SK-N-SH (cell line): ENCODE data around the gene ASPDH. TPM values are rescaled to one million over a fixed set of nuclear protein-coding genes. Genes with fewer than 3 reads are reported as not detected.

Source experiments
- CTCF ChIA-PET: fragments of 300-600, 350-600 bp; formaldehyde crosslinking; extraction: SDS; loops from one replicate; lab custom pipeline; 2021; lab: Yijun Ruan, JAX
- POLR2A ChIA-PET: fragments of 350-600 bp; sonication (Branson Sonifier 250); formaldehyde crosslinking; extraction: SDS; loops from one replicate; lab custom pipeline; 2020; ENCODE audit warnings: antibody characterized with exemption, inconsistent platforms; lab: Yijun Ruan, JAX
- DNase-seq: peaks from one replicate; pipeline ENCODE4 v3.0.0; 2012
- H2AFZ ChIP-seq: fragments of 200-600 bp; sonication (generic); 2 replicates; pipeline ENCODE4 v1.8.1; 2016; ENCODE audit warnings: antibody characterized with exemption, mild to moderate bottlenecking, low read depth
- H3F3A ChIP-seq: fragments of 200-600 bp; sonication (generic); replicated peaks from 2 replicates; pipeline ENCODE3; 2016; ENCODE audit warnings: antibody characterized with exemption, mild to moderate bottlenecking; ENCODE audit not compliant: insufficient read depth
- H3K27ac ChIP-seq, 2 experiments: fragments of 200-500 bp in 1 of 2; fragments of 200-600 bp in 1 of 2; sonication (Bioruptor generic) in 1 of 2; sonication (generic), shearing (Covaris generic) in 1 of 2; 2 replicates each; pipeline versions ENCODE4 v1.5.1 to v1.6.1; 2014 to 2016; ENCODE audit warnings: low read depth in 2 of 2, inconsistent platforms in 1 of 2, low read length in 1 of 2, mild to moderate bottlenecking in 1 of 2, mixed read lengths in 1 of 2
- H3K27me3 ChIP-seq: fragments of 200-600 bp; sonication (generic), shearing (Covaris generic); 2 replicates; pipeline ENCODE4 v1.6.1; 2016; ENCODE audit warnings: mixed run types; ENCODE audit not compliant: insufficient read depth
- H3K36me3 ChIP-seq, 2 experiments: fragments of 200-500 bp in 1 of 2; fragments of 200-600 bp in 1 of 2; sonication (Bioruptor generic) in 1 of 2; sonication (generic) in 1 of 2; replicated peaks in 1 of 2; 2 replicates each; pipeline versions ENCODE3 to v1.5.1; 2014 to 2016; ENCODE audit warnings: low read length in 1 of 2, mild to moderate bottlenecking in 1 of 2; ENCODE audit not compliant: insufficient read depth in 2 of 2, control insufficient read depth in 1 of 2
- H3K4me1 ChIP-seq, 2 experiments: fragments of 200-500 bp in 1 of 2; fragments of 200-600 bp in 1 of 2; sonication (Bioruptor generic) in 1 of 2; sonication (generic), shearing (Covaris generic) in 1 of 2; 2 replicates each; pipeline versions ENCODE4 v1.5.1 to v1.6.1; 2014 to 2016; ENCODE audit warnings: low read depth in 1 of 2, low read length in 1 of 2, mixed run types in 1 of 2; ENCODE audit not compliant: insufficient read depth in 2 of 2, control insufficient read depth in 1 of 2
- H3K4me2 ChIP-seq: fragments of 200-600 bp; sonication (generic), shearing (Covaris generic); 2 replicates; pipeline ENCODE4 v1.6.1; 2017; ENCODE audit warnings: mixed run types
- H3K4me3 ChIP-seq, 2 experiments: fragments of 200-500 bp in 1 of 2; fragments of 200-600 bp in 1 of 2; sonication (Bioruptor generic) in 1 of 2; sonication (generic), shearing (Covaris generic) in 1 of 2; 2 replicates each; pipeline versions ENCODE4 v1.5.1 to v1.8.1; 2014 to 2016; ENCODE audit warnings: low read depth in 2 of 2, inconsistent platforms in 1 of 2, low read length in 1 of 2, mild to moderate bottlenecking in 1 of 2, mixed read lengths in 1 of 2, moderate library complexity in 1 of 2
- H3K79me2 ChIP-seq: fragments of 200-600 bp; sonication (generic); 2 replicates; pipeline ENCODE4 v1.8.1; 2017; ENCODE audit warnings: mild to moderate bottlenecking; ENCODE audit not compliant: insufficient read depth
- H3K9ac ChIP-seq: fragments of 200-600 bp; sonication (generic); 2 replicates; pipeline ENCODE4 v1.6.1; 2017; ENCODE audit warnings: mixed run types
- H3K9me2 ChIP-seq: fragments of 200-600 bp; sonication (generic); 2 replicates; pipeline ENCODE4 v1.6.1; 2017; ENCODE audit warnings: mixed run types
- H3K9me3 ChIP-seq: fragments of 200-600 bp; sonication (generic); 2 replicates; pipeline ENCODE4 v1.6.1; 2017; ENCODE audit warnings: mixed run types, mild to moderate bottlenecking, moderate library complexity
- H4K20me1 ChIP-seq: fragments of 200-600 bp; sonication (generic); 2 replicates; pipeline ENCODE4 v1.6.1; 2017; ENCODE audit warnings: mild to moderate bottlenecking, mixed run types; ENCODE audit not compliant: insufficient read depth
- CHD2 ChIP-seq: fragments of 150-350 bp; IDR thresholded peaks from 2 replicates; pipeline ENCODE4 v1.6.1; 2018; ENCODE audit warnings: low read length; ENCODE audit not compliant: partially characterized antibody
- EZH2phosphoT487 ChIP-seq: fragments of 200-600 bp; sonication (generic); IDR thresholded peaks from 2 replicates; pipeline ENCODE4 v1.6.1; 2017; ENCODE audit warnings: low read depth, mixed run types, mild to moderate bottlenecking, antibody characterized with exemption, moderate library complexity, borderline replicate concordance
- FOXJ3 ChIP-seq: sonication (generic); formaldehyde crosslinking; IDR thresholded peaks from 2 replicates; pipeline ENCODE4 v1.5.1; 2020; ENCODE audit warnings: mild to moderate bottlenecking, missing genetic modification reagents
- GABPA ChIP-seq: IDR thresholded peaks from 2 replicates; pipeline ENCODE4 v1.4.0; 2012; ENCODE audit warnings: low read depth, mild to moderate bottlenecking
- GATA2 ChIP-seq: sonication (generic); formaldehyde crosslinking; IDR thresholded peaks from 2 replicates; pipeline ENCODE4 v1.5.0; 2020; ENCODE audit warnings: mild to moderate bottlenecking, missing genetic modification reagents
- JUND ChIP-seq: IDR thresholded peaks from 2 replicates; pipeline ENCODE4 v1.4.0; 2012
- NFIC ChIP-seq: IDR thresholded peaks from 2 replicates; pipeline ENCODE4 v1.4.0; 2012; ENCODE audit warnings: borderline replicate concordance
- NRF1 ChIP-seq: IDR thresholded peaks from 2 replicates; pipeline ENCODE4 v1.6.1; 2012; ENCODE audit warnings: low read depth, mild to moderate bottlenecking, low read length
- POLR2AphosphoS5 ChIP-seq: IDR thresholded peaks from 2 replicates; pipeline ENCODE4 v1.6.1; 2012; ENCODE audit warnings: low read depth, low read length
- RAD21 ChIP-seq: IDR thresholded peaks from 2 replicates; pipeline ENCODE4 v1.6.1; 2012; ENCODE audit warnings: mild to moderate bottlenecking, low read length
- REST ChIP-seq: IDR thresholded peaks from 2 replicates; pipeline ENCODE4 v1.6.1; 2012; ENCODE audit warnings: mild to moderate bottlenecking, low read depth, low read length, moderate library complexity
- RFX5 ChIP-seq: IDR thresholded peaks from 2 replicates; pipeline ENCODE4 v1.6.1; 2012; ENCODE audit warnings: mild to moderate bottlenecking, improper control_type of control experiment, low read length
- SIN3A ChIP-seq: IDR thresholded peaks from 2 replicates; pipeline ENCODE4 v1.6.1; 2012; ENCODE audit warnings: low read depth, mild to moderate bottlenecking, low read length, moderate library complexity, borderline replicate concordance
- TAF1 ChIP-seq: IDR thresholded peaks from 2 replicates; pipeline ENCODE4 v1.6.1; 2012; ENCODE audit warnings: low read depth, mild to moderate bottlenecking, low read length, moderate library complexity, borderline replicate concordance
- TCF12 ChIP-seq: IDR thresholded peaks from 2 replicates; pipeline ENCODE4 v1.4.0; 2012
- TEAD4 ChIP-seq: IDR thresholded peaks from 2 replicates; pipeline ENCODE4 v1.4.0; 2012; ENCODE audit warnings: mild to moderate bottlenecking, borderline replicate concordance; ENCODE audit not compliant: insufficient read depth
- USF1 ChIP-seq: IDR thresholded peaks from 2 replicates; pipeline ENCODE4 v1.4.0; 2012; ENCODE audit warnings: low read depth, borderline replicate concordance
- YY1 ChIP-seq: IDR thresholded peaks from 2 replicates; pipeline ENCODE4 v1.4.0; 2012; ENCODE audit warnings: low read depth, mild to moderate bottlenecking
- WGBS: methylation state at CpG from one replicate; pipeline ENCODE4 v1.1.6; 2017; ENCODE audit warnings: low lambda C conversion rate; 5-methylcytosine and 5-hydroxymethylcytosine counted together
- polyA plus RNA-seq, 3 experiments: library from polyadenylated mRNA; depleted of rRNA; stranded (reverse); fragments of >200 nt; gene quantifications; 2 replicates each; pipeline ENCODE4 v1.2.3, GENCODE V29; 2012
- TF ChIP-seq, protein P1 (sequence below): IDR thresholded peaks from 2 replicates; pipeline ENCODE4; 2012
- TF ChIP-seq, protein P2 (sequence below): fragments of 200-600 bp; sonication (generic); IDR thresholded peaks from 2 replicates; pipeline ENCODE4 v1.6.1; 2017; ENCODE audit warnings: antibody characterized with exemption, mild to moderate bottlenecking, moderate library complexity

Gene ASPDH
- polyA plus RNA-seq, 1 of the 3 experiments (the other 2 are of a cell fraction), result 0.07 TPM

DNA sequence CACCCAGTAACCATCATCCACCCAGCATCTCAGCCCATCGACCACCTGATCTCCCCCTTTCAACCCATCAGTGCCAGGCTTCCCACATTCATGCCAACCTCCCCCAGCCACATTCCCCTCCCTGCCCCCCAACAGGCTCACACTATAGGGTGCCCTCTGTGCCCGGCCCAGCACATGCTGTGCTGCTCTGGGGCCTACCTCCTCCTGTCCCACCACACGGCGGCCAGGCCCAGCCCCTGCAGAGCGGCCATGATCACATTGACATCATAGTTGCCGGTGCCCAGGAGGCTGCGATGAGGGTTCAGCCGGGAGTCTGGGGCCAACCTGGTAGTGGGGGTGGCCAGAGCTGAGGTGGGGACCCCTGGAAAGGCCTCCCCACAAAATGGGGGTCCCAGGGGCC is 6.3 kb downstream of the ASPDH start:
- Histone ChIP-seq H3K9ac (no peak overlapping the region), H3K27ac (no peak overlapping the region), H3K4me1 (peaks cover 0 to 11% of the 10 kb centered on the region in 2 experiments; a peak in 1 of 4 replicates), H3K36me3 (no peaks in the 10 kb centered on the region), H2AFZ (no peak overlapping the region), H3F3A (no peaks in the 10 kb centered on the region), H3K9me2 (no peaks in the 10 kb centered on the region), H3K9me3 (no peaks in the 10 kb centered on the region), H3K27me3 (no peaks in the 10 kb centered on the region), H3K4me3 (no peak overlapping the region), H4K20me1 (no peaks in the 10 kb centered on the region), H3K4me2 (no peak overlapping the region), H3K79me2 (peaks cover 14% of the 10 kb centered on the region; the same call in 1 of the 2 replicates)
- TF ChIP-seq NRF1, result no peak
- TF ChIP-seq GABPA, result no peak
- no peak for TF ChIP-seq REST
- no peak for TF ChIP-seq RAD21
- TF ChIP-seq JUND, result no peak
- TF ChIP-seq USF1, result no peak
- no peak for TF ChIP-seq POLR2AphosphoS5
- TF ChIP-seq GATA2 (CRISPR knock-in tag), result no peak
- no peak for TF ChIP-seq EZH2phosphoT487
- TF ChIP-seq RFX5, result no peak
- 99% methylated on average over 8 of the region's 8 CpGs for WGBS
- CTCF ChIA-PET, result interaction anchor here (0.5 kb wide), 1 partner anchor 1465 kb away, joined by 3 read pairs; no protein-coding TSS in a partner anchor
- DNase-seq, result no peak
- POLR2A ChIA-PET, result no interaction called here

GRCh38 chr19:50506700-50507099 is 7.0 kb downstream of the ASPDH start:
- H3K9me2 ChIP-seq, result no peaks in the 10 kb centered on the region
- ChIA-PET POLR2A (no interaction called here), CTCF (no interaction called here)
- no peak for DNase-seq
- H4K20me1 ChIP-seq, result no peaks in the 10 kb centered on the region
- H3F3A ChIP-seq, result no peaks in the 10 kb centered on the region
- H3K4me2 ChIP-seq, result no peak overlapping the region
- no peak overlapping the region for H3K4me3 ChIP-seq
- no peaks in the 10 kb centered on the region for H3K36me3 ChIP-seq
- TF ChIP-seq TEAD4 (no peak), POLR2AphosphoS5 (no peak), GABPA (no peak), EZH2phosphoT487 (no peak), YY1 (no peak), NFIC (no peak), FOXJ3 (CRISPR knock-in tag) (no peak), TCF12 (no peak), GATA2 (CRISPR knock-in tag) (no peak), CHD2 (no peak), TAF1 (no peak), SIN3A (no peak)
- TF ChIP-seq, protein P1, sequence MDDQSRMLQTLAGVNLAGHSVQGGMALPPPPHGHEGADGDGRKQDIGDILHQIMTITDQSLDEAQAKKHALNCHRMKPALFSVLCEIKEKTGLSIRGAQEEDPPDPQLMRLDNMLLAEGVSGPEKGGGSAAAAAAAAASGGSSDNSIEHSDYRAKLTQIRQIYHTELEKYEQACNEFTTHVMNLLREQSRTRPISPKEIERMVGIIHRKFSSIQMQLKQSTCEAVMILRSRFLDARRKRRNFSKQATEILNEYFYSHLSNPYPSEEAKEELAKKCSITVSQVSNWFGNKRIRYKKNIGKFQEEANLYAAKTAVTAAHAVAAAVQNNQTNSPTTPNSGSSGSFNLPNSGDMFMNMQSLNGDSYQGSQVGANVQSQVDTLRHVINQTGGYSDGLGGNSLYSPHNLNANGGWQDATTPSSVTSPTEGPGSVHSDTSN, result no peak
- TF ChIP-seq, protein P2, sequence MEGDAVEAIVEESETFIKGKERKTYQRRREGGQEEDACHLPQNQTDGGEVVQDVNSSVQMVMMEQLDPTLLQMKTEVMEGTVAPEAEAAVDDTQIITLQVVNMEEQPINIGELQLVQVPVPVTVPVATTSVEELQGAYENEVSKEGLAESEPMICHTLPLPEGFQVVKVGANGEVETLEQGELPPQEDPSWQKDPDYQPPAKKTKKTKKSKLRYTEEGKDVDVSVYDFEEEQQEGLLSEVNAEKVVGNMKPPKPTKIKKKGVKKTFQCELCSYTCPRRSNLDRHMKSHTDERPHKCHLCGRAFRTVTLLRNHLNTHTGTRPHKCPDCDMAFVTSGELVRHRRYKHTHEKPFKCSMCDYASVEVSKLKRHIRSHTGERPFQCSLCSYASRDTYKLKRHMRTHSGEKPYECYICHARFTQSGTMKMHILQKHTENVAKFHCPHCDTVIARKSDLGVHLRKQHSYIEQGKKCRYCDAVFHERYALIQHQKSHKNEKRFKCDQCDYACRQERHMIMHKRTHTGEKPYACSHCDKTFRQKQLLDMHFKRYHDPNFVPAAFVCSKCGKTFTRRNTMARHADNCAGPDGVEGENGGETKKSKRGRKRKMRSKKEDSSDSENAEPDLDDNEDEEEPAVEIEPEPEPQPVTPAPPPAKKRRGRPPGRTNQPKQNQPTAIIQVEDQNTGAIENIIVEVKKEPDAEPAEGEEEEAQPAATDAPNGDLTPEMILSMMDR, result no peak
- H3K9ac ChIP-seq, result no peak overlapping the region
- H3K4me1 ChIP-seq, result peaks cover 0 to 6% of the 10 kb centered on the region in 2 experiments; a peak in 1 of 4 replicates
- H3K9me3 ChIP-seq, result no peaks in the 10 kb centered on the region
- no peak overlapping the region for H3K27ac ChIP-seq
- peaks cover 14% of the 10 kb centered on the region; the same call in 1 of the 2 replicates for H3K79me2 ChIP-seq
- WGBS, result 95% methylated on average over 9 of the region's 10 CpGs
- H2AFZ ChIP-seq, result no peak overlapping the region
- H3K27me3 ChIP-seq, result no peaks in the 10 kb centered on the region
